GM12878 (cell line): Measurements from ENCODE around the gene MNAT1.

Source experiments
- BHLHE40 ChIP-seq, 2 experiments: fragments of 450-650 bp in 1 of 2; IDR thresholded peaks; 2 replicates each; pipeline ENCODE4 v1.6.1; 2011 to 2017; ENCODE audit warnings: low read depth in 2 of 2, borderline replicate concordance in 1 of 2, improper control_type of control experiment in 1 of 2, low read length in 1 of 2, mild to moderate bottlenecking in 1 of 2
- CEBPB ChIP-seq, 2 experiments: fragments of 150-350 bp in 1 of 2; IDR thresholded peaks; 2 replicates each; pipeline ENCODE4 v1.6.1; 2012 to 2014; ENCODE audit warnings: low read depth in 2 of 2, low read length in 2 of 2, borderline replicate concordance in 1 of 2, inconsistent platforms in 1 of 2
- CTCF ChIP-seq, 3 experiments: IDR thresholded peaks in 2 of 3; conservative IDR thresholded peaks in 1 of 3; 2 replicates each; pipeline ENCODE4 v1.5.1; 2011; ENCODE audit warnings: low read depth in 3 of 3, low read length in 3 of 3, mild to moderate bottlenecking in 3 of 3, control low read depth in 2 of 3, moderate library complexity in 2 of 3, inconsistent platforms in 1 of 3, mixed read lengths in 1 of 3; ENCODE audit not compliant: control insufficient read depth in 2 of 3, insufficient read depth in 1 of 3; ENCODE audit errors: extremely low read depth in 1 of 3
- EZH2 ChIP-seq: IDR thresholded peaks from 2 replicates; pipeline ENCODE4 v1.6.1; 2012; ENCODE audit warnings: low read depth, mild to moderate bottlenecking, control low read depth, inconsistent platforms, low read length, borderline replicate concordance; ENCODE audit not compliant: control insufficient read depth
- NR2F1 ChIP-seq: fragments of 450-650 bp; conservative IDR thresholded peaks from 2 replicates; pipeline ENCODE4 v1.6.1; 2017; ENCODE audit warnings: mild to moderate bottlenecking
- POLR2AphosphoS2 ChIP-seq: IDR thresholded peaks from 2 replicates; pipeline ENCODE4 v1.6.1; 2011; ENCODE audit warnings: low read depth, mild to moderate bottlenecking, low read length, improper control_type of control experiment, moderate library complexity
- SMAD1 ChIP-seq: fragments of 450-650 bp; IDR thresholded peaks from 2 replicates; pipeline ENCODE4 v1.6.1; 2018; ENCODE audit warnings: mild to moderate bottlenecking, low read depth; ENCODE audit not compliant: partially characterized antibody
- SP1 ChIP-seq: IDR thresholded peaks from one replicate; pipeline ENCODE4 v1.6.1; 2011; ENCODE audit warnings: low read depth, low read length
- TARDBP ChIP-seq: IDR thresholded peaks from 2 replicates; pipeline ENCODE4 v1.6.1; 2016; ENCODE audit warnings: borderline replicate concordance
- YY1 ChIP-seq: IDR thresholded peaks from 2 replicates; pipeline ENCODE4 v1.6.1; 2011; ENCODE audit warnings: low read depth, mild to moderate bottlenecking, low read length
- TF ChIP-seq, protein P1 (sequence below): fragments of 450-650 bp; IDR thresholded peaks from 2 replicates; pipeline ENCODE4 v1.6.1; 2017; ENCODE audit warnings: mild to moderate bottlenecking
- TF ChIP-seq, protein P2 (sequence below): fragments of 450-650 bp; IDR thresholded peaks from 2 replicates; pipeline ENCODE4 v1.6.1; 2016; ENCODE audit warnings: mild to moderate bottlenecking, moderate library complexity, borderline replicate concordance

DNA sequence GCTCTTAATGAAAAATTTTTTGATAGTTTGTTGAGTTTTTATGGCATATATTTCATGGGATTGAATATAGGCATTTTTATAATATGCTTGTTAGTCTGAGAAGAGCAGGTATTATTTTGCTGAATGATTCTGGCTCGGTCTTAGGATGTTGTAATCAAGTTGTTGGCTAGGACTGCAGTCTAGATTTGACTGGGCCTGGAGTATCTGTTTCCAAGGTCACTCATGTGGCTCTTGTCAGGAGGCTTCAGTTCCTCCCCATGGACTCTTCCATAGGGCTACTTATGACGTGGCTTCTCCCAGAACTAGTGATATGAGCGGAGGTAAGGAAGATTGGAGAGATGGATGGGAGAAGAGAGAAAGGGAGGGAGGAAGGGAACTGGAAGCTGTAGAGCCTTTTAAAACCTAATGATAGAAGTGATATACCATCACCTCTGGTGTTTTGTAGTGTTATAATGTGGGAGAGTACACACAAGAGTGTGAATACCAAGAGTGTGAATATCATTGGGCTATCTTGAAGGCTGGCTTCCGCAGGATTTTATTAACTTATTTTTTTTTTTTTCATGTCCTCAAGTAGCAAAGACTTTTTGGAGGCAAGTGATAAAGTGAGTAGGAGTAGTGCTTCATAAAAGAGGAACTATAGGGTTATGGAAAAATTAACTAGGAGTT lies 4.4 kb downstream of the MNAT1 start:
- no peak for TF ChIP-seq EZH2
- TF ChIP-seq CTCF (IDR thresholded peaks at IDR 0.05 in 2 of 3, conservative IDR thresholded peaks at IDR 0.05 in 1 of 3; ENCODE audit: control insufficient read depth in 2 of 3, extremely low read depth in 1 of 3, insufficient read depth in 1 of 3, low read depth in 3 of 3, low read length in 3 of 3), result no peak
- TF ChIP-seq YY1, result no peak
- TF ChIP-seq SP1, result no peak
- no peak for TF ChIP-seq POLR2AphosphoS2
- no peak for TF ChIP-seq TARDBP
- no peak for TF ChIP-seq CEBPB (IDR thresholded peaks at IDR 0.05; ENCODE audit: borderline replicate concordance in 1 of 2, low read depth in 2 of 2, low read length in 2 of 2)
- TF ChIP-seq NR2F1, result no peak
- no peak for TF ChIP-seq SMAD1
- TF ChIP-seq BHLHE40 (IDR thresholded peaks at IDR 0.05; ENCODE audit: borderline replicate concordance in 1 of 2, low read depth in 2 of 2, low read length in 1 of 2), result no peak
- TF ChIP-seq, protein P1, sequence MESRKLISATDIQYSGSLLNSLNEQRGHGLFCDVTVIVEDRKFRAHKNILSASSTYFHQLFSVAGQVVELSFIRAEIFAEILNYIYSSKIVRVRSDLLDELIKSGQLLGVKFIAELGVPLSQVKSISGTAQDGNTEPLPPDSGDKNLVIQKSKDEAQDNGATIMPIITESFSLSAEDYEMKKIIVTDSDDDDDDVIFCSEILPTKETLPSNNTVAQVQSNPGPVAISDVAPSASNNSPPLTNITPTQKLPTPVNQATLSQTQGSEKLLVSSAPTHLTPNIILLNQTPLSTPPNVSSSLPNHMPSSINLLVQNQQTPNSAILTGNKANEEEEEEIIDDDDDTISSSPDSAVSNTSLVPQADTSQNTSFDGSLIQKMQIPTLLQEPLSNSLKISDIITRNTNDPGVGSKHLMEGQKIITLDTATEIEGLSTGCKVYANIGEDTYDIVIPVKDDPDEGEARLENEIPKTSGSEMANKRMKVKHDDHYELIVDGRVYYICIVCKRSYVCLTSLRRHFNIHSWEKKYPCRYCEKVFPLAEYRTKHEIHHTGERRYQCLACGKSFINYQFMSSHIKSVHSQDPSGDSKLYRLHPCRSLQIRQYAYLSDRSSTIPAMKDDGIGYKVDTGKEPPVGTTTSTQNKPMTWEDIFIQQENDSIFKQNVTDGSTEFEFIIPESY, result no peak
- TF ChIP-seq, protein P2, sequence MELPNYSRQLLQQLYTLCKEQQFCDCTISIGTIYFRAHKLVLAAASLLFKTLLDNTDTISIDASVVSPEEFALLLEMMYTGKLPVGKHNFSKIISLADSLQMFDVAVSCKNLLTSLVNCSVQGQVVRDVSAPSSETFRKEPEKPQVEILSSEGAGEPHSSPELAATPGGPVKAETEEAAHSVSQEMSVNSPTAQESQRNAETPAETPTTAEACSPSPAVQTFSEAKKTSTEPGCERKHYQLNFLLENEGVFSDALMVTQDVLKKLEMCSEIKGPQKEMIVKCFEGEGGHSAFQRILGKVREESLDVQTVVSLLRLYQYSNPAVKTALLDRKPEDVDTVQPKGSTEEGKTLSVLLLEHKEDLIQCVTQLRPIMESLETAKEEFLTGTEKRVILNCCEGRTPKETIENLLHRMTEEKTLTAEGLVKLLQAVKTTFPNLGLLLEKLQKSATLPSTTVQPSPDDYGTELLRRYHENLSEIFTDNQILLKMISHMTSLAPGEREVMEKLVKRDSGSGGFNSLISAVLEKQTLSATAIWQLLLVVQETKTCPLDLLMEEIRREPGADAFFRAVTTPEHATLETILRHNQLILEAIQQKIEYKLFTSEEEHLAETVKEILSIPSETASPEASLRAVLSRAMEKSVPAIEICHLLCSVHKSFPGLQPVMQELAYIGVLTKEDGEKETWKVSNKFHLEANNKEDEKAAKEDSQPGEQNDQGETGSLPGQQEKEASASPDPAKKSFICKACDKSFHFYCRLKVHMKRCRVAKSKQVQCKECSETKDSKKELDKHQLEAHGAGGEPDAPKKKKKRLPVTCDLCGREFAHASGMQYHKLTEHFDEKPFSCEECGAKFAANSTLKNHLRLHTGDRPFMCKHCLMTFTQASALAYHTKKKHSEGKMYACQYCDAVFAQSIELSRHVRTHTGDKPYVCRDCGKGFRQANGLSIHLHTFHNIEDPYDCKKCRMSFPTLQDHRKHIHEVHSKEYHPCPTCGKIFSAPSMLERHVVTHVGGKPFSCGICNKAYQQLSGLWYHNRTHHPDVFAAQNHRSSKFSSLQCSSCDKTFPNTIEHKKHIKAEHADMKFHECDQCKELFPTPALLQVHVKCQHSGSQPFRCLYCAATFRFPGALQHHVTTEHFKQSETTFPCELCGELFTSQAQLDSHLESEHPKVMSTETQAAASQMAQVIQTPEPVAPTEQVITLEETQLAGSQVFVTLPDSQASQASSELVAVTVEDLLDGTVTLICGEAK, result no peak
